Glomerular endothelial cell (primary cell): ENCODE measurements around the gene MTX1. TPM values are rescaled to one million over a fixed set of nuclear protein-coding genes. Genes with fewer than 3 reads are reported as not detected.
A peak's percentile ranks its signal among the peaks of the same experiment; 100 is the strongest.
"Not testable (repeated sequence)": the region's sequence is repeated elsewhere in the genome, so short reads cannot be mapped to it uniquely, and the experiment has no call there.

Experiments
- DNase-seq: peaks from one replicate; pipeline ENCODE4 v3.0.0-alpha.2; 2011; ENCODE audit warnings: low read depth, low spot score; ENCODE audit errors: extremely low read depth
- total RNA-seq: library from RNA; depleted of rRNA; stranded (reverse); fragments of >200 nt; gene quantifications from 2 replicates; pipeline ENCODE4 v1.2.3, GENCODE V29; 2015

Gene MTX1, protein sequence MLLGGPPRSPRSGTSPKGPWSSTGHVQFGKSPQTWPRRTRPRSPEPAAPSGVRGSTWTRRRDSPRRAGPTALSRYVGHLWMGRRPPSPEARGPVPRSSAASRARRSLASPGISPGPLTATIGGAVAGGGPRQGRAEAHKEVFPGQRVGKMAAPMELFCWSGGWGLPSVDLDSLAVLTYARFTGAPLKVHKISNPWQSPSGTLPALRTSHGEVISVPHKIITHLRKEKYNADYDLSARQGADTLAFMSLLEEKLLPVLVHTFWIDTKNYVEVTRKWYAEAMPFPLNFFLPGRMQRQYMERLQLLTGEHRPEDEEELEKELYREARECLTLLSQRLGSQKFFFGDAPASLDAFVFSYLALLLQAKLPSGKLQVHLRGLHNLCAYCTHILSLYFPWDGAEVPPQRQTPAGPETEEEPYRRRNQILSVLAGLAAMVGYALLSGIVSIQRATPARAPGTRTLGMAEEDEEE
- total RNA-seq: 44.3 and 45.6 TPM in 2 replicates

DNA sequence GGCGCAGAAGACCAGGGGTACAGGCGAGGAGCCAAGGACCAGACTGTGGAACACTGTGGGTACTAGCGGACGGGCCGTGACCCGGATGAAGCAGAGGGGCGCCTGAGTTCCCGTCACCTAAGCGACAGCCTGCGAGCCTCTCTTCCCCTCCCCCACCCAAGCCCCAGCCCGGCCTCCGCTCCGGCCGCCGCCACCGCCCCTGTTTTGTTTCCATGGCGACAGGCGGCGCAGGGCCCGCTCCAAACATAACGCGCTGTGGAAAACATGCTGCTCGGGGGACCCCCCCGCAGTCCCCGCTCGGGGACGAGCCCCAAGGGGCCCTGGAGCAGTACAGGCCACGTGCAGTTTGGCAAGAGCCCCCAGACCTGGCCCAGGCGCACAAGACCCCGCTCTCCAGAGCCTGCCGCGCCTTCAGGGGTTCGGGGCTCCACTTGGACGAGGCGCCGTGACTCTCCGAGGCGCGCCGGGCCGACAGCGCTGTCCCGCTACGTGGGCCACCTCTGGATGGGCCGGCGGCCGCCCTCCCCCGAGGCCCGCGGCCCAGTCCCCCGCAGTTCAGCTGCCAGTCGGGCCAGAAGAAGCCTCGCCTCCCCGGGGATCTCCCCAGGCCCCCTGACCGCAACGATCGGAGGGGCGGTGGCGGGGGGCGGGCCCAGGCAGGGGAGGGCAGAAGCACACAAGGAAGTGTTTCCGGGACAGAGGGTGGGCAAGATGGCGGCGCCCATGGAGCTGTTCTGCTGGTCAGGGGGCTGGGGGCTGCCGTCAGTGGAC, at the start of gene MTX1:
Gene MTX1, plus strand, starts transcription at position 155 of the 771 bp plus-strand sequence. Its CDS starts 110 bp downstream, at position 265.
- DNase-seq: no peak

DNA sequence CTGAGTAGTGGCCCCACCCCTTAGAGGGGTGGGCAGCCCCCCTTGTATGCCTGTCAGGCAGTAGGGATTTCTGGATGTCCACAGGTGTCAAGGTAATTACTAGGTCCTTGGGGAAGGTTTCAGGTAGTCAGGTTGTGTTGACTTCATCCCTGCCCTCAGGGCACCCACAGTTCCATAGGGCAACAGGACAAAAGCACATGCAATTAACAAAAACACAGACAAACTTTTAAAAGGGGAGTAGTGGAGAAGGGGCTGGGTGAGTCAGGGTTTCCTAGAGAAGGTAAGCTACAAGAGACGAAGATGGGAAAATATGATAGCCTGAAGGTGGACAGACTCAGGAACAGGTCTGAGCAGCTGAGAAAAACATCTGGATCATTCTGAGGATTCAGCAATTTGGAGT, 49.5 kb upstream of the MTX1 start:
- DNase-seq: no peak

DNA sequence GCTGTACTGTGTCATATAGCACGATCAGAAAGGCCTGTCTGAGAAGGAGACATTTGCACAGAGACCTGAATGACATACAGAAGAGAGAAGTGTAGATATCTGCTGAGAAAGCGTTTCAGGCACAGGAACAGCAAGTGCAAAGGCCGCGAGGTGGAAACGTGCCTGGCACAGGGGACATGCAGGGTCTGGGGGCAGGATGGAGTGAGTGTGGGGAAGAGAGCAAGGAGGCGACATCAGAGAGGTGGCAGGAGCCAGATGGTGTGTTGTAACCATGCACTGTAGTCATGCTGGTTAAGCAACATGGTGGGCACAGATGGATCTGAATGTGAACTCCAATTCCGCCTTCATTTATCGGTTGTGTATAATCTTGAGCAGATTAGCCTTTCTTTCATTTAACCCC, 48.4 kb upstream of the MTX1 start:
- no peak for DNase-seq

DNA sequence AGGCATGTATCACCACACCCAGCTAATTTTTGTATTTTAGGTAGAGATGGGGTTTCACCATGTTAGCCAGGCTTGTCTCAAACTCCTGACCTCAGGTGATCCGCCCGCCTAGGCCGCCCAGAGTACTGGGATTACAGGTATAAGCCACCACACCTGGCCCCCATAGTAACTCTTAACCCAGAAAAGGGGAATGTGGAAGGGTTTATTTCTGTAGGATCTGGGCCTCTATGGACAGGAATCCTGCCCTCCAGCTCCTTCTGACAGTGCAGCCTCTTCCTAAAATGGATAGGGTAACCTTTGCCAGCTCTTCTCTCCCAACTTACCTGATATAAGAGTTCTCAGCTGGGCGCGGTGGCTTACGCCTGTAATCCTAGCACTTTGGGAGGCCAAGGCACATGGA, 45.9 kb upstream of the MTX1 start:
- DNase-seq: not testable (repeated sequence)

- not testable (repeated sequence) for DNase-seq
Measured at GRCh38 chr1:155163785-155164184, 44.7 kb upstream of the MTX1 start.

- DNase-seq: not testable (repeated sequence)
Measured at GRCh38 chr1:155164625-155165024, 43.9 kb upstream of the MTX1 start.

- DNase-seq: no peak
Measured at GRCh38 chr1:155166051-155166470, 42.4 kb upstream of the MTX1 start.

DNA sequence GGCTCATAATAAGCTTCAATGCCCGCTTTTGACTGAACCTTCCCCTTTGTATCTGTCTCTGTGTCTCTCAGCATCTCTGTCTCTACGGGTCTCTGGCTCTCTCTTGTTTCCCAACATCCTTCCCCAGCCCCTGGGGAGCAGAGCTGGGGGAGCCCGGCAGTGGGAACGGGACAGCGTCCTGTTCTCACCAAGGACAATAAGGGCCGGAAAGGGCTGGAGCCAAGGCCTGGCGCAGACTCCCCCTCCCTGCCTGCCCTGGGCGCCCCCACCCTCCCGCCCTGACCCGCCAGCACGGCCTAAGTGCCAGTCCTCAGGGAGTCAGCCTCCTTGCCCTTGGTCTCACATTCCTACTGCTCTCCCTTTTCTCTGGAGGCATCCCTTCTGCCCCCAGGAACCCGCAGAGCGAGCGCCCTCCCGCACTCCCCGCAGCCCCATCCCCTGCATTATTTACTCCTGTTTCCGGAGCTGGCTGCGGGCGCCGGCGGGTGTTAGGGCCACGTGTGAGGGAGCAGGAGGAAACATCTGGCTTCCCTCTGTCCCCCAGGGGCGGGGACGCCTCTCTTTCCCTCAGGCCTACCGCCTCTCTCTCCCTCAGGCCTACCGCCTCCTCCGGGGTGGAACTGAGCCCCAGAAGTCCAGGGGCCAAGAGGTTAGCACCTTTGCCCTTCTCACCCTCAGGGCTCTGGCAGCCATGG, 41.9 kb upstream of the MTX1 start:
- DNase-seq: peak; percentile 57

- DNase-seq: peak; percentile 88
Measured at GRCh38 chr1:155167166-155168104, 41.1 kb upstream of the MTX1 start.

DNA sequence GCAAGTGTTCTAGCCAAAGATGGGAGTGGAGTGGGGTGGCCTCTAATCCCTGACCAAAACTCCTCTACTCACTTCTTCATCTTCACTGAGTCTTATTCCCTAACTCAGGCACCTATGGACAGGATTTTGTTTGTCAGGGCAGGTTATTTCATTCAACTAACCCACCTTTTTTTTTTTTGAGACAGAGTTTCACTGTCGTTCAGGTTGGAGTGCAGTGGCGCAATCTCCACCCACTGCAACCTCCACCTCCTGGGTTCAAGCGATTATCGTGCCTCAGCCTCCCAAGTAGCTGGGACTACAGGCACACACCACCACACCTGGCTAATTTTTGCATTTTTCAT, 40.4 kb upstream of the MTX1 start:
- DNase-seq: not testable (repeated sequence)

- DNase-seq: no peak
Measured at GRCh38 chr1:155168456-155169210, 39.9 kb upstream of the MTX1 start.

- DNase-seq: no peak
Measured at GRCh38 chr1:155169541-155169940, 39.0 kb upstream of the MTX1 start.

- DNase-seq: no peak
Measured at GRCh38 chr1:155170101-155170785, 38.3 kb upstream of the MTX1 start.

- no peak for DNase-seq
Measured at GRCh38 chr1:155170806-155171205, 37.7 kb upstream of the MTX1 start.

GRCh38 chr1:155171836-155172731, 36.4 kb upstream of the MTX1 start:
- DNase-seq: no peak

DNA sequence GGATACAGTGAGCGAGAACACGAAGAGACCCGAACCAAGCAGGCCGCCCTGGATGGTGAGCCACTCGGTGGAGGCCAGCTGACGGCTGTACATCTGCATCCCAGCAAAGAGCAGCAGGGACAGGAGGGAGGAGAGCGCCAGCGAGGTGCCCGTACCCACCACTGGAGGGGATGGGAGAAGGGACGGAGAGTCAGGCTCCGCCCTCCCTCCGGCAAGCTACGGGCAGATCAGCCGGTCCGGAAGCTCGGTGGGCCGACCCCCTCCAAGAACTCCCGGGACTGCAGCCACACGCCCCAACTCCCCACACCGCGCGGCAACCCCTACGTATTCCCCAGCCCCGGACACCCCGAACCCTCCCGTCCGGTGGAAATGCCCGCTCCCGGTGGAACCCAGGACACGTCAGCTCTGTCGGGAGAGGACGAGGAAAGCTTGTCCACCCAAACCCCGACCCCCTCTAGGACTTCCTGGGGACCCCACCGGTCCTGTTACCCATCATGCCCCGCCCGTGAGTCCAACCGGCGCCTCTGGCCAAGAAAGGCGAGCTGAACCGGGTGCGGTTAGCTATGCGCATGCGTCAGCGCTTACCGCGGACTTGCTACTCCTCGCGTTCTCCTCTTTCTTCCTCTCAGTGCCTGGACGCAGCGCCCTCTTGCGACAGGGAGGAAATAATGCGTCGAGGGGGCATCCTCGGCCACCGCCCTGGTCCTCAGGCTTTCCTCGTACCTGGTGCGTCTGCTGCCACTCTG, 35.6 kb upstream of the MTX1 start, which contains the start of gene KRTCAP2:
Gene KRTCAP2, minus strand, starts transcription at position 573 of the 746 bp plus-strand sequence. Its CDS starts 80 bp downstream, at position 493.
- peak; percentile 78 for DNase-seq
